Measurements from ENCODE around the gene PSG3. TPM values are rescaled to one million over a fixed set of nuclear protein-coding genes. Genes with fewer than 3 reads are reported as not detected.
"Not testable (repeated sequence)": the region's sequence is repeated elsewhere in the genome, so short reads cannot be mapped to it uniquely, and the experiment has no call there.

PSG3 gene
- total RNA-seq, result not detected in 2 replicates
- long read RNA-seq, result 0 reads

DNA sequence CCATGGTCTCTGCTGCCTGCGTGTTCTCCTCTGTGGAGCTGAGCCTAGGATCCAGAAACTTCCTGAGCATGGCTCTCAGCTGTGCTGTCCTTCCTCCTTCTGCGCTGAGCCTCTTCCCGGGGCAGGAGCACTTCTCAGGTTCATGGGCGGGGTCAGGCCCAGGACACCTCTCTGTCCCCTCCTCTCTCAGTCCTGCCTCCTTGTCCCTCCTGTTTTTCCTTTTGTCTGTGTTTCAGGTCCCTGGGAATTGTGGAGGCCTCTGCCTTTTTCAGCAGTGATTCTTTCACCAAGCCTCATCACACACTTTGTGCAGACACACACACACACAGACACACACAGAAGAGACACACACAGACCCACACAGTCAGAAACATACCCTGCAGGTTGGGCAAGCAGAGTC, at the start of gene PSG3:
Gene PSG3 (minus strand): TSS at position 101 of the 400 bp plus-strand sequence. CDS start 97 bp downstream, at position 4.
- H3K36me3 Mint-ChIP-seq (ENCODE audit: insufficient read depth); H3K27ac Mint-ChIP-seq; H3K4me3 Mint-ChIP-seq (ENCODE audit: low read depth); DNase-seq (ENCODE audit: low spot score, unreplicated experiment); H3K4me1 Mint-ChIP-seq (ENCODE audit: low read depth); H3K27me3 Mint-ChIP-seq: not testable (repeated sequence)
- H3K9me3 Mint-ChIP-seq (ENCODE audit: low read depth), result peaks cover 59% of the 10 kb centered on the region

DNA sequence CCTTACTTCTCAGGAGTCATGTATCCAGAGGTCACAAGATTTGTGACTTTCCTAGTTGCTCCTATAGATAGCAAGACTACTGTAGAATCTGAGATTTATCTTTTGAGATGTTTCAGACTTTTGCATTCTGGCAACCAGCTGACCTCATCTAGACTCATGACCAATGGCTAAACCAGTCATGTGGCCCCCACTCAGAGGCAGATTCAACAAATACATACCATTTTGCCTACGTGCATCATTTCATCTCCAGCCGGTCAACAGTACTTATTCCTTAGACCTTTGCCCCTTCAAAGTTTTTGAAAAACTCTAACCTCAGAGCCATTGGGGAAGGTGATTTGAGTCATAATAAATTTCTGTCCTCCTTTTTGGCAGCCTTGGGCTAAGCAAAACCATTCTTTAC, 48.5 kb upstream of the PSG3 start:
- DNase-seq (ENCODE audit: low spot score, unreplicated experiment); H3K27me3 Mint-ChIP-seq; H3K4me3 Mint-ChIP-seq (ENCODE audit: low read depth); H3K36me3 Mint-ChIP-seq (ENCODE audit: insufficient read depth); H3K4me1 Mint-ChIP-seq (ENCODE audit: low read depth); H3K27ac Mint-ChIP-seq: not testable (repeated sequence)
- H3K9me3 Mint-ChIP-seq (ENCODE audit: low read depth), result peaks cover 54% of the 10 kb centered on the region

DNA sequence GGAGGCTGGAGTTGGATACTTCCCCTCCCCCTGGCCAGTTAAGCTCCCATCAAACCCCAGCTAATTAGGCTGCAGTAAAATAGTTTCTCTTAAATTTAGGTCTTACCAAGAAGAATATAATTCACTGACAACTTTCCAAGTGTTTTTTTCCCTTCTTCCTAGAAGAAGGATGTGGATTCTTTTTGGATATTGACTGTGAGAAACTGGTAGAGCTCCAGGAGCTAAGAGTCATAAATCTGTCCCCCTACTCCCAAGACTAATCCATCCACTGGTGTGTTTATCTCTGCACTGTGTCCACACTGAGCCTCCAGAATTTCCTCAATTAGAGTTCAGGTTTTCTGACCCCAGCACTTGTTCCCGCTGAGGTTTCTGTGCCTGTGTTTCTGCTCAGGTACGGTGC, 47.5 kb upstream of the PSG3 start:
- not testable (repeated sequence) for H3K36me3 Mint-ChIP-seq (ENCODE audit: insufficient read depth); H3K27ac Mint-ChIP-seq; H3K4me3 Mint-ChIP-seq (ENCODE audit: low read depth); DNase-seq (ENCODE audit: low spot score, unreplicated experiment); H3K4me1 Mint-ChIP-seq (ENCODE audit: low read depth); H3K27me3 Mint-ChIP-seq
- H3K9me3 Mint-ChIP-seq (ENCODE audit: low read depth), result peaks cover 48% of the 10 kb centered on the region

DNA sequence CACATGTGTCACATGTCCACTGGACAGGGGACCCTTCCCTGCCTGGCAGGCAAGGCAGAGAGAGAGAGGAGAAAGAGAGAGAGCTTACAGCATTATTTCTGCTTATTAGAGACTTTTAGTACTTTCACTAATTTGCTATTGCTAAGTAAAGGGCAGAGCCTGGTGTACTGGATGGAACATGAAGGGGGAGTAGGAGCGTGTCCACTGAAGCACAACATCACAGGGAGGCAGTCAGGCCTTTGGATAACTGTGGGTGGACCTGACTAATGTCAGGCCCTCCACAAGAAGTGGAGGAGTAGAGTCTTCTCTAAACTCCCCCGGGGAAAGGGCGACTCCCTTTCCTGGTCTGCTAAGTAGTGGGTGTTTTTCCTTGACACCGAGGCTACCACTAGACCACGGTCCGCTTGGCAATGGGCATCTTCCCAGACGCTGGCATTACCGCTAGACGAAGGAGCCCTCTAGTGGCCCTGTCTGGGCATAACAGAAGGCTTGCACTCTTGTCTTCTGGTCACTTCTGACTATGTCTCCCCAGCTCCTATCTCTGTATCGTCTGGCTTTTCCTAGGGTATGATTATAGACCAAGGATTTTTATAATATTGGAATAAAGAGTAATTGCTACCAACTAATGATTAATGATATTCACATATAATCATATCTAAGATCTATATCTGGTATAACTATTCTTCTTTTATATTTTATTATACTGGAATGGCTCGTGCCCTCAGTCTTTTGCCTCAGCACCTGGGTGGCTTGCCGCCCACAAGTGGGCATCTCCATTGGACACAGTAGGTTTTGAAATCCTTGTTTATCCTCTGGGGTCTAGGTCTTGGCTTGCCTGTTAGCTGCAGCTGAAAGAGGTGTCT, 36.7 kb upstream of the PSG3 start:
- H3K4me1 Mint-ChIP-seq (ENCODE audit: low read depth); H3K36me3 Mint-ChIP-seq (ENCODE audit: insufficient read depth); H3K27ac Mint-ChIP-seq; H3K27me3 Mint-ChIP-seq; H3K4me3 Mint-ChIP-seq (ENCODE audit: low read depth); DNase-seq (ENCODE audit: low spot score, unreplicated experiment): not testable (repeated sequence)
- peaks cover 68% of the 10 kb centered on the region for H3K9me3 Mint-ChIP-seq (ENCODE audit: low read depth)

DNA sequence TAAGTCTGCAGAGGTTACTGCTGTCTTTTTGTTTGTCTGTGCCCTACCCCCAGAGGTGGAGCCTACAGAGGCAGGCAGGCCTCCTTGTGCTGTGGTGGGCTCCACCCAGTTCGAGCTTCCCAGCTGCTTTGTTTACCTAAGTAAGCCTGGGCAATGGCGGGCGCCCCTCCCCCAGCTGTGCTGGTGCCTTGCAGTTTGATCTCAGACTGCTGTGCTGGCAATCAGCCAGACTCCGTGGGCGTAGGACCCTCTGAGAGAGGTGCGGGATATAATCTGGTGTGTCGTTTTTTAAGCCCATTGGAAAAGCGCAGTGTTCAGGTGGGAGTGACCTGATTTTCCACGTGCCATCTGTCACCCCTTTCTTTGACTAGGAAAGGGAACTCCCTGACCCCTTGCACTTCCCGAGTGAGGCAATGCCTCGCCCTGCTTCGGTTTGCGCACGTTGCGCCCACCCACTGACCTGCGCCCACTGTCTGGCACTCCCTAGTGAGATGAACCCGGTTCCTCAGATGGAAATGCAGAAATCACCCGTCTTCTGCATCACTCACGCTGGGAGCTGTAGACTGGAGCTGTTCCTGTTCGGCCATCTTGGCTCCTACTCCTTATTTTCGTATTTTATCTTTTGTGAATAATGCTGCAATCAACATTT, 34.4 kb upstream of the PSG3 start:
- not testable (repeated sequence) for H3K4me1 Mint-ChIP-seq (ENCODE audit: low read depth); H3K4me3 Mint-ChIP-seq (ENCODE audit: low read depth); H3K27me3 Mint-ChIP-seq; DNase-seq (ENCODE audit: low spot score, unreplicated experiment); H3K36me3 Mint-ChIP-seq (ENCODE audit: insufficient read depth); H3K27ac Mint-ChIP-seq
- H3K9me3 Mint-ChIP-seq (ENCODE audit: low read depth), result peaks cover 50% of the 10 kb centered on the region

DNA sequence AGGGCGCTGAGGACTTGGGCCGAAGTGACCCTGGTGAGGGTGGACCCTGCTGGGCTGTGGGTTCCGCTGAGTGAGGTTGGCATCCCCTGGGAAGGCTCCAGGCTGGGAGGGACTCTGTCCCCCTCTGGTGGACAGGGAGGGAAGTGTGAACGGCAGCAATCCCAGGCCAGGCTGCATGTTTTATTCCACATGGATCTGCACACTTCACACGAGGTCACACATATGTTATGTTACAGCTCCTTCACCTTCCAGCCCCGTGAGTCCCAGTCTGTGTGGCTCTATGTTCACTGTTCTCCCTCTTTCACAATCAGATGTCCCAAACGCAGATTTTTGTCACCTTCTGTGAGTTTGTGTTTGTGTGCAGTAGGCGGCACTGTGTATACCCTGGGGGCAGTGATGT, 27.0 kb upstream of the PSG3 start:
- peaks cover 37% of the 10 kb centered on the region for H3K9me3 Mint-ChIP-seq (ENCODE audit: low read depth)
- H3K4me1 Mint-ChIP-seq (ENCODE audit: low read depth); H3K27me3 Mint-ChIP-seq; H3K36me3 Mint-ChIP-seq (ENCODE audit: insufficient read depth); DNase-seq (ENCODE audit: low spot score, unreplicated experiment); H3K27ac Mint-ChIP-seq; H3K4me3 Mint-ChIP-seq (ENCODE audit: low read depth): not testable (repeated sequence)

DNA sequence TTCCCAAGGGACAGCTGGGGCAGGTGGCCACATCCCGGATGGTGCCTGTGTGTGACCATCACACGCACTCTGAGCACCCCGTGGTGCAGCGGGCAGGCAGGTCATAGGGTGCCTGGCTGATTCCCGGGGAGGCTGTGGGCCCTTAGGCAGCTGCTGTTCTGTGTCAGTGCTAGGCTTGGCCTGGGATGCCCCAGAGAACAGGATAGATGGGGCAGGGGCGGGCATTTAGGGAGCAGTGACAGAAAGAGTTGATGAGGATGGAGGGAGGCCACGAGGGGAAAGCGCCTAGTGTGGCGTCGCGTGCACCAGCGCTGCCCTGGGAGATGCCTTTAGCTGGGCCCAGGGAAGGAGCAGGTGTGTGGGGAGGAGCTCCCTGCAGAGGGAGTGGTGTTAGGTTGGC, 26.6 kb upstream of the PSG3 start:
- H3K27ac Mint-ChIP-seq; H3K36me3 Mint-ChIP-seq (ENCODE audit: insufficient read depth); H3K4me1 Mint-ChIP-seq (ENCODE audit: low read depth); H3K4me3 Mint-ChIP-seq (ENCODE audit: low read depth); DNase-seq (ENCODE audit: low spot score, unreplicated experiment); H3K27me3 Mint-ChIP-seq: not testable (repeated sequence)
- H3K9me3 Mint-ChIP-seq (ENCODE audit: low read depth), result peaks cover 35% of the 10 kb centered on the region

DNA sequence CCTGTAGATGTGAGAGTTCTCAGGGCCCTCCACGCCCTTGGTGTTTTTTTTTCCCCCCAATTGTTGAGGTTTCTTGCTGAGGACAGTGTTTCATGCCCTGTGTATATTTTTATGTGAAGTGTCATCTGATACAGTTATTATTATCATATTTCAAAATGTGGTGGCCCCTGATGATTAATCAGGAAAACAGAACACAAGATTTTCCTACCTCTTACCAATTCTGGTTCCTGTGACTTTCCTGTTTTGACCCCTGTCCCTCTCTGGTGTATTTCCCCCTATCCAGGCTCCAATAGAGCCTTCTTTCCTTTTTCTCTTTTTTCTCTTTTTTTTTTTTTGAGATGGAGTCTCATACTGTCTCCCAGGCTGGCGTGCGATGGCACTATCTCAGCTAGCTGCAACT, 24.6 kb upstream of the PSG3 start:
- Mint-ChIP-seq H3K27me3 (no peaks in the 10 kb centered on the region), H3K36me3 (ENCODE audit: insufficient read depth) (peaks cover 3% of the 10 kb centered on the region), H3K27ac (no peak overlapping the region), H3K4me1 (ENCODE audit: low read depth) (no peaks in the 10 kb centered on the region), H3K9me3 (ENCODE audit: low read depth) (peaks cover 42% of the 10 kb centered on the region), H3K4me3 (ENCODE audit: low read depth) (no peak overlapping the region)
- TF ChIP-seq, protein P1, sequence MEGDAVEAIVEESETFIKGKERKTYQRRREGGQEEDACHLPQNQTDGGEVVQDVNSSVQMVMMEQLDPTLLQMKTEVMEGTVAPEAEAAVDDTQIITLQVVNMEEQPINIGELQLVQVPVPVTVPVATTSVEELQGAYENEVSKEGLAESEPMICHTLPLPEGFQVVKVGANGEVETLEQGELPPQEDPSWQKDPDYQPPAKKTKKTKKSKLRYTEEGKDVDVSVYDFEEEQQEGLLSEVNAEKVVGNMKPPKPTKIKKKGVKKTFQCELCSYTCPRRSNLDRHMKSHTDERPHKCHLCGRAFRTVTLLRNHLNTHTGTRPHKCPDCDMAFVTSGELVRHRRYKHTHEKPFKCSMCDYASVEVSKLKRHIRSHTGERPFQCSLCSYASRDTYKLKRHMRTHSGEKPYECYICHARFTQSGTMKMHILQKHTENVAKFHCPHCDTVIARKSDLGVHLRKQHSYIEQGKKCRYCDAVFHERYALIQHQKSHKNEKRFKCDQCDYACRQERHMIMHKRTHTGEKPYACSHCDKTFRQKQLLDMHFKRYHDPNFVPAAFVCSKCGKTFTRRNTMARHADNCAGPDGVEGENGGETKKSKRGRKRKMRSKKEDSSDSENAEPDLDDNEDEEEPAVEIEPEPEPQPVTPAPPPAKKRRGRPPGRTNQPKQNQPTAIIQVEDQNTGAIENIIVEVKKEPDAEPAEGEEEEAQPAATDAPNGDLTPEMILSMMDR (IDR thresholded peaks at IDR 0.05; ENCODE audit: unreplicated experiment), result no peak
- DNase-seq (ENCODE audit: low spot score, unreplicated experiment), result no peak

Measured in progenitor cell of endocrine pancreas (in vitro differentiated cells).